ENCODE measurements around the gene CREB5.

The CREB5 gene

GRCh38 chr7:28830846-28831245, 418.5 kb downstream of the CREB5 start:
- Histone ChIP-seq H3K4me3 (ENCODE audit: low read length in 2 of 2) (no peak overlapping the region), H3K36me3 (ENCODE audit: control insufficient read depth in 2 of 2, insufficient read depth in 2 of 2, low read length in 2 of 2) (no peaks in the 10 kb centered on the region), H3K9me3 (ENCODE audit: control insufficient read depth in 2 of 2, low read length in 2 of 2) (no peaks in the 10 kb centered on the region), H3K9ac (ENCODE audit: low read length in 2 of 2) (no peak overlapping the region), H3K4me1 (ENCODE audit: control insufficient read depth, insufficient read depth, low read length) (no peaks in the 10 kb centered on the region), H3K27ac (ENCODE audit: low read length) (no peak overlapping the region), H3K27me3 (ENCODE audit: control insufficient read depth in 1 of 2, insufficient read depth in 2 of 2, low read length in 2 of 2) (no peaks in the 10 kb centered on the region)

- Histone ChIP-seq H3K27me3 (ENCODE audit: control insufficient read depth in 1 of 2, insufficient read depth in 2 of 2, low read length in 2 of 2) (no peaks in the 10 kb centered on the region), H3K4me3 (ENCODE audit: low read length in 2 of 2) (no peak overlapping the region), H3K9ac (ENCODE audit: low read length in 2 of 2) (no peak overlapping the region), H3K4me1 (ENCODE audit: control insufficient read depth, insufficient read depth, low read length) (no peaks in the 10 kb centered on the region), H3K36me3 (ENCODE audit: control insufficient read depth in 2 of 2, insufficient read depth in 2 of 2, low read length in 2 of 2) (no peaks in the 10 kb centered on the region), H3K9me3 (ENCODE audit: control insufficient read depth in 2 of 2, low read length in 2 of 2) (no peaks in the 10 kb centered on the region), H3K27ac (ENCODE audit: low read length) (no peak overlapping the region)
Observed at GRCh38 chr7:28832669-28833068, 420.4 kb downstream of the CREB5 start.

- Histone ChIP-seq H3K4me3 (ENCODE audit: low read length in 2 of 2) (no peak overlapping the region), H3K9me3 (ENCODE audit: control insufficient read depth in 2 of 2, low read length in 2 of 2) (no peaks in the 10 kb centered on the region), H3K27me3 (ENCODE audit: control insufficient read depth in 1 of 2, insufficient read depth in 2 of 2, low read length in 2 of 2) (no peaks in the 10 kb centered on the region), H3K36me3 (ENCODE audit: control insufficient read depth in 2 of 2, insufficient read depth in 2 of 2, low read length in 2 of 2) (no peaks in the 10 kb centered on the region), H3K9ac (ENCODE audit: low read length in 2 of 2) (no peak overlapping the region), H3K4me1 (ENCODE audit: control insufficient read depth, insufficient read depth, low read length) (no peaks in the 10 kb centered on the region), H3K27ac (ENCODE audit: low read length) (no peak overlapping the region)
Observed at GRCh38 chr7:28835800-28836199, 423.5 kb downstream of the CREB5 start.

DNA sequence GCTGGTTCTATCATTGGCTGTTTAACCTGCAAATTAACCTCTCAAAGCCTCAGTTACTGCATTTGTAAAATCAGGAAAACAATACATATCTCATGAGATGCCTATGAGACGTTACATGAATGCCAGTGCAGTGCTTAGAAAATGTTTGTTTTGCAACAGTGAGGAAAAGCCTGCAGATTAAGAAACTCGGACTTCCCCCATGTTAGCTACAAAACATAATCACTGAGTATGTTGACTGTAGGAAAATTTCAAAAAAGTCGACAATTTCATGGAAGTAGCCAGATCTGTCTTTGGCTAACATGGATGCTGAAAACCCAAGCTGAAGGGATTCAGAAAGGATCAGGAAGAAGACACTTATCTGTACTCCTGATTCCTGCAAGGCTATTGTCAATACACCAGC, 424.4 kb downstream of the CREB5 start:
- H3K27me3 ChIP-seq (ENCODE audit: control insufficient read depth in 1 of 2, insufficient read depth in 2 of 2, low read length in 2 of 2), result no peaks in the 10 kb centered on the region
- H3K27ac ChIP-seq (ENCODE audit: low read length), result no peak overlapping the region
- no peaks in the 10 kb centered on the region for H3K9me3 ChIP-seq (ENCODE audit: control insufficient read depth in 2 of 2, low read length in 2 of 2)
- H3K4me3 ChIP-seq (ENCODE audit: low read length in 2 of 2), result no peak overlapping the region
- no peak overlapping the region for H3K9ac ChIP-seq (ENCODE audit: low read length in 2 of 2)
- no peaks in the 10 kb centered on the region for H3K36me3 ChIP-seq (ENCODE audit: control insufficient read depth in 2 of 2, insufficient read depth in 2 of 2, low read length in 2 of 2)
- no peaks in the 10 kb centered on the region for H3K4me1 ChIP-seq (ENCODE audit: control insufficient read depth, insufficient read depth, low read length)

GRCh38 chr7:28837216-28837615, 424.9 kb downstream of the CREB5 start:
- H3K9ac ChIP-seq (ENCODE audit: low read length in 2 of 2), result no peak overlapping the region

DNA sequence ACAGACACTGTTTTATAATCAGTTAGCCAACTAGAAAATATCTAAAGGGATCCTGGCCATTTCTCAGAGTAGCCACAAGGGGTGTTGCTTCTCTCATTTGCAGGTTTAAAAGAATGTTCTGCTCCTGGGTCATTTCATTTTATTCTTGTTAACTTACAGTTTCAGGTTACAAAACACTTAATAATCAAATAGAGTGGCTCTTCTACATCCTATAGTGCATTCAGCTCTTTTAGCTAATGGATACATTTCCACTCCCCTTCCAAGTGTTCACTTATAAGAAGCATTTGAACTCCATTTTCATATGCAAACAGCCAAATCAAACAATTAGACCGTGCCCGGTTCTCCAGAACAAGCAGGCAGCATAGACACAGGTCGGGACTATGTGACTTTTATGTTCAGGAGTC, 428.3 kb downstream of the CREB5 start:
- H3K27ac ChIP-seq (ENCODE audit: low read length), result no peak overlapping the region
- H3K4me1 ChIP-seq (ENCODE audit: control insufficient read depth, insufficient read depth, low read length), result no peaks in the 10 kb centered on the region
- no peak overlapping the region for H3K4me3 ChIP-seq (ENCODE audit: low read length in 2 of 2)
- H3K27me3 ChIP-seq (ENCODE audit: control insufficient read depth in 1 of 2, insufficient read depth in 2 of 2, low read length in 2 of 2), result no peaks in the 10 kb centered on the region
- H3K9me3 ChIP-seq (ENCODE audit: control insufficient read depth in 2 of 2, low read length in 2 of 2), result no peaks in the 10 kb centered on the region
- H3K9ac ChIP-seq (ENCODE audit: low read length in 2 of 2), result no peak overlapping the region
- no peaks in the 10 kb centered on the region for H3K36me3 ChIP-seq (ENCODE audit: control insufficient read depth in 2 of 2, insufficient read depth in 2 of 2, low read length in 2 of 2)

More at GRCh38 chr7:28837216-28837615, 424.9 kb downstream of the CREB5 start:
- H3K4me3 ChIP-seq (ENCODE audit: low read length in 2 of 2), result no peak overlapping the region
- no peaks in the 10 kb centered on the region for H3K27me3 ChIP-seq (ENCODE audit: control insufficient read depth in 1 of 2, insufficient read depth in 2 of 2, low read length in 2 of 2)
- H3K27ac ChIP-seq (ENCODE audit: low read length), result no peak overlapping the region
- no peaks in the 10 kb centered on the region for H3K9me3 ChIP-seq (ENCODE audit: control insufficient read depth in 2 of 2, low read length in 2 of 2)
- no peaks in the 10 kb centered on the region for H3K36me3 ChIP-seq (ENCODE audit: control insufficient read depth in 2 of 2, insufficient read depth in 2 of 2, low read length in 2 of 2)
- H3K4me1 ChIP-seq (ENCODE audit: control insufficient read depth, insufficient read depth, low read length), result no peaks in the 10 kb centered on the region

DNA sequence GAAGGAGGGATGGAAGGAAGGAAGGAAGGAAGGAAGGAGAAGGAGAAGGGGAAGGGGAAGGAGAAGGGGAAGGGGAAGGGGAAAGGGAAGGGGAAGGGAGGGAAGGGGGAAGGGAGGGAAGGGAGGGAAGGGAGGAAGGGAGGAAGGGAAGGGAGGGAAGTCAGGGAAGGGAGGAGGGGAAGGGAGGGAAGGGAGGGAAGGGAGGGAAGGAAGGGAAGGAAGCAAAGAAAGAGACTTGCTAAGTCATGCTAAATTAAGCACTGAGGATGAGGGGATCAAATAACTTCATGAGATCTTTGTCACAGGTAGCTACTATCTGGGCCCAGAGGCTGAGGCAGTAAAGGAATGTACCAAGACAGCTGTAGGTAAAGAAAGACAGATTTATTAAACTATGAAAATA, 429.4 kb downstream of the CREB5 start:
- H3K4me1 ChIP-seq (ENCODE audit: control insufficient read depth, insufficient read depth, low read length), result no peaks in the 10 kb centered on the region
- no peak overlapping the region for H3K27ac ChIP-seq (ENCODE audit: low read length)

DNA sequence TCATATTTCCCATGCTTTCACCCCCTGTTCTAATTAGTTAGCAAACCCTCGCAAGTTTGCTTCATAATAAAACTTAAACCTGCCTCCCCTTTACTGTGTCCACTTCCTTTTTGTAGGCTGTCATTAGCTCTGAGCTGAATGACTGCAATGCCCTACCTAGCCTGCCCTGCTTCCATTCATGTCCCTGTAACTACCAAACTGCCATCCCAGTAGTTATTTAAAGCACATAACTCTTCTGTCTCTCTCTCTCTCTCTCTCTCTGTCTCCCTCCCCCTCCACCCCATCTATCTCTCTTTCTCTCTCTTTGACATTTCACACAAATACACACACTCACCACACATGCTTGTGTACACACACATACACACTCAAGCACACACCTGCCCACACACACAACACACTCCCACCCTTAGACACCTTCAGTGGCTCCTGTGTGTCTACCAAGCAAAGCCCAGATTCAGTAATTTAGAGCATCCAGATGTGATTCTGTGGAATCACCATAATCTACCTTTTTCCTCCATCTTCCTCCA, 430.5 kb downstream of the CREB5 start:
- Histone ChIP-seq H3K9me3 (ENCODE audit: control insufficient read depth in 2 of 2, low read length in 2 of 2) (peaks cover 0 to 3% of the 10 kb centered on the region in 2 donors), H3K36me3 (ENCODE audit: control insufficient read depth in 2 of 2, insufficient read depth in 2 of 2, low read length in 2 of 2) (no peaks in the 10 kb centered on the region), H3K27me3 (ENCODE audit: control insufficient read depth in 1 of 2, insufficient read depth in 2 of 2, low read length in 2 of 2) (no peaks in the 10 kb centered on the region), H3K4me1 (ENCODE audit: control insufficient read depth, insufficient read depth, low read length) (no peaks in the 10 kb centered on the region), H3K4me3 (ENCODE audit: low read length in 2 of 2) (no peak overlapping the region), H3K9ac (ENCODE audit: low read length in 2 of 2) (no peak overlapping the region), H3K27ac (ENCODE audit: low read length) (no peak overlapping the region)

More for the DNA sequence above, 429.4 kb downstream of the CREB5 start:
- Histone ChIP-seq H3K9me3 (ENCODE audit: control insufficient read depth in 2 of 2, low read length in 2 of 2) (peaks cover 0 to 3% of the 10 kb centered on the region in 2 donors), H3K9ac (ENCODE audit: low read length in 2 of 2) (no peak overlapping the region), H3K27me3 (ENCODE audit: control insufficient read depth in 1 of 2, insufficient read depth in 2 of 2, low read length in 2 of 2) (no peaks in the 10 kb centered on the region), H3K36me3 (ENCODE audit: control insufficient read depth in 2 of 2, insufficient read depth in 2 of 2, low read length in 2 of 2) (no peaks in the 10 kb centered on the region), H3K4me3 (ENCODE audit: low read length in 2 of 2) (no peak overlapping the region)

DNA sequence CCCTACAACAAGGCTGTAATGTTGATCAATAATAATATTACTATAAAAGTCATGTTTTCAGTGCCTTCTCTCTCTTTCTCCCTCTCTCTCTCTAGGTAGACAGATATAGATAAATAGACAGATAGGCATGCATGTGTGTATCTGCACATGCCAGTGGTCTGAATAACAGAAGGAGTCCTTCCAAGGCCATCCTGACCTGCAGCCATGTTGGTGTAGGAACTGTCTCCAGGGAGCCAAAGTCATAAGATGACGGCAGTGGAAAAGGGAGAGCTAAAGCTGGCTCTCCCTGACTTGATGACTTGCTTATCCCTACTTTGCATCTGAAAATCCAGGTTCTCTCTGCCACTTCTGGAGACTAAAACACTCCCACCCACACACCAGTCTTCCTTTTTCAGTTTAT, 432.8 kb downstream of the CREB5 start:
- no peak overlapping the region for H3K4me3 ChIP-seq (ENCODE audit: low read length in 2 of 2)
- peaks cover 0 to 3% of the 10 kb centered on the region in 2 donors for H3K9me3 ChIP-seq (ENCODE audit: control insufficient read depth in 2 of 2, low read length in 2 of 2)
- H3K4me1 ChIP-seq (ENCODE audit: control insufficient read depth, insufficient read depth, low read length), result no peaks in the 10 kb centered on the region
- H3K9ac ChIP-seq (ENCODE audit: low read length in 2 of 2), result no peak overlapping the region
- no peaks in the 10 kb centered on the region for H3K36me3 ChIP-seq (ENCODE audit: control insufficient read depth in 2 of 2, insufficient read depth in 2 of 2, low read length in 2 of 2)
- H3K27me3 ChIP-seq (ENCODE audit: control insufficient read depth in 1 of 2, insufficient read depth in 2 of 2, low read length in 2 of 2), result no peaks in the 10 kb centered on the region
- H3K27ac ChIP-seq (ENCODE audit: low read length), result no peak overlapping the region

GRCh38 chr7:28847176-28847575, 434.9 kb downstream of the CREB5 start:
- no peak overlapping the region for H3K27ac ChIP-seq (ENCODE audit: low read length)

GRCh38 chr7:28847681-28848080, 435.4 kb downstream of the CREB5 start:
- Histone ChIP-seq H3K9ac (ENCODE audit: low read length in 2 of 2) (no peak overlapping the region), H3K9me3 (ENCODE audit: control insufficient read depth in 2 of 2, low read length in 2 of 2) (peaks cover 0 to 3% of the 10 kb centered on the region in 2 donors), H3K27me3 (ENCODE audit: control insufficient read depth in 1 of 2, insufficient read depth in 2 of 2, low read length in 2 of 2) (no peaks in the 10 kb centered on the region), H3K36me3 (ENCODE audit: control insufficient read depth in 2 of 2, insufficient read depth in 2 of 2, low read length in 2 of 2) (no peaks in the 10 kb centered on the region), H3K27ac (ENCODE audit: low read length) (no peak overlapping the region), H3K4me1 (ENCODE audit: control insufficient read depth, insufficient read depth, low read length) (no peaks in the 10 kb centered on the region), H3K4me3 (ENCODE audit: low read length in 2 of 2) (no peak overlapping the region)

More at GRCh38 chr7:28847176-28847575, 434.9 kb downstream of the CREB5 start:
- Histone ChIP-seq H3K4me1 (ENCODE audit: control insufficient read depth, insufficient read depth, low read length) (no peaks in the 10 kb centered on the region), H3K36me3 (ENCODE audit: control insufficient read depth in 2 of 2, insufficient read depth in 2 of 2, low read length in 2 of 2) (no peaks in the 10 kb centered on the region), H3K4me3 (ENCODE audit: low read length in 2 of 2) (no peak overlapping the region), H3K9me3 (ENCODE audit: control insufficient read depth in 2 of 2, low read length in 2 of 2) (peaks cover 0 to 3% of the 10 kb centered on the region in 2 donors), H3K27me3 (ENCODE audit: control insufficient read depth in 1 of 2, insufficient read depth in 2 of 2, low read length in 2 of 2) (no peaks in the 10 kb centered on the region), H3K9ac (ENCODE audit: low read length in 2 of 2) (no peak overlapping the region)

Data from stomach smooth muscle (tissue), 2 donors.